T-helper 9 cell (primary cell): ENCODE results near the gene GJB6.
"Not testable (repeated sequence)": the region's sequence is repeated elsewhere in the genome, so short reads cannot be mapped to it uniquely, and the experiment has no call there.

Source experiments
- DNase-seq: peaks from one replicate; pipeline ENCODE4 v3.0.0-alpha.2; 2020
- total RNA-seq, 2 donors: gene quantifications; one replicate each; lab custom pipeline; 2026; lab: John Stamatoyannopoulos, UW

Gene GJB6
- total RNA-seq = 0.72 to 3.4 reads per million in 2 donors

DNA sequence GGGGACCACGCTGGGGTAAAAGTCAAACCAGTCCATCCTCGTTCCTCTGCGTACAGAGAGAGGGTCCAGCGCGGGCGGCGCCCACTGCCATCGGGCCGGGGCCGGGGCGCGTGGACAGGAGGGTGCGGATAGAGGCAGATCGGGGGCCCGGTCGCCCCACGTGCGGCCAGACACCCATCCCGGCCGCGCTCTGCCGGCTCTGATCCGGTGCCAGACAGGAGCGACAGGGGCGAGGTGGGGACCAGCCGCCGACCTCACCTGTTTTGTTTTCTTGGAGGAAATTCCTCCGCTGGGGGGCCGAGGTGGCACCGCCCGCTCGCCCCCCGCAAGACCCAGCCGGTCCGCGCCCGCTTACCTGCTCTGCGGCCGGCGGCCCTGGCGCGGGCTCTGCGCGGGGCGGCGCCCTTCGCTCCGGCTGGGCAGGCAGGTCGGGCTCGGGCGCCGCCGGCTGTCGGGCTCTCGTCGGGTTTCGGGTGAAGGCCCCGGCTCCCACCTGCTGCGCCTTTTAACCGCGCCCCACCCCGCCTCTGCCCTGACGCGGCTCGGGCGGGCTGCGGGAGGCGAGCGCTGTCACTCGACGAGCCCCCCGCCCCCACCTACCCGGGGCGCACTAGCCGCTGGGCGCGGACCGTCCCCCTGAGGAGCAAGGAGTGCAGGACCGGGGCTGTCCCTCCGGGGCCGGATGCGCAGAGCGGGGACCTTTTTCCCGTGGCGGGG lies at the start of gene GJB6:
TSS of gene GJB6 (minus strand) at position 481 of the 717 bp plus-strand sequence. CDS start 8,839 bp downstream, outside the sequence.
- DNase-seq = no peak

DNA sequence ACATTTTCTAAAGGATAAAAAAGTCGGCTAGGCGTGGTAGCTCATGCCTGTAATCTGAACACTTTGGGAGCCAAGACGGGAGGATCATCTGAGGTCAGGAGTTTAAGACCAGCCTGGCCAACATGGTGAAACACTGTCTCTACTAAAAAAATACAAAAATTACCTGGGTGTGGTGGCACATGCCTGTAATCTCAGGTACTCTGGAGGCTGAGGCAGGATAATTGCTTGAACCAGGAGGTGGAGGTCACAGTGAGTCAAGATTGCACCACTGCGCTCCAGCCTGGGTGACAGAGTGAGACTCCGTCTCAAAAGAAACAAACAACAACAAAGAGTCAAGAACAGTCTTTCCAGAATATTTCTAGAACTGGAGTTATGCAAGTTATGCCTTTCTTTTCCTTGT lies 44.8 kb upstream of the GJB6 start:
- not testable (repeated sequence) for DNase-seq

DNA sequence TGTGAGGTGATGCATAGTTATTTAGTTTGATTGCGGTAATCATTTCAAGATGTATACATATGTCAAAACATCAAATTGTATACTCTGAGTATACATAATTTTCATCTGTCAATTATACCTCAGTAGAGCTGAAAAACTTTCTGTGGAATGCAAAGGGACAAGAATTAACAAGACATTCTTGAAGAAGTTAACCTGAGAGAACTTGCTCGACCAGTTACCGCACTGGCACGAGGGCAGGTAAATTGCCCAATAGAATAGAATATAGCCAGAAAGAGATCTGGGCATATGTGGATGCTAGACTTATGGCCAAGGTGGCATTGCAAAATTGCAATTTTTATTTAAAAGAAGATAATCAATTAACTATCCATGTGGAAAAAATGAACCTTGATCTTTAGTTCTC lies 42.3 kb upstream of the GJB6 start:
- DNase-seq = no peak

DNA sequence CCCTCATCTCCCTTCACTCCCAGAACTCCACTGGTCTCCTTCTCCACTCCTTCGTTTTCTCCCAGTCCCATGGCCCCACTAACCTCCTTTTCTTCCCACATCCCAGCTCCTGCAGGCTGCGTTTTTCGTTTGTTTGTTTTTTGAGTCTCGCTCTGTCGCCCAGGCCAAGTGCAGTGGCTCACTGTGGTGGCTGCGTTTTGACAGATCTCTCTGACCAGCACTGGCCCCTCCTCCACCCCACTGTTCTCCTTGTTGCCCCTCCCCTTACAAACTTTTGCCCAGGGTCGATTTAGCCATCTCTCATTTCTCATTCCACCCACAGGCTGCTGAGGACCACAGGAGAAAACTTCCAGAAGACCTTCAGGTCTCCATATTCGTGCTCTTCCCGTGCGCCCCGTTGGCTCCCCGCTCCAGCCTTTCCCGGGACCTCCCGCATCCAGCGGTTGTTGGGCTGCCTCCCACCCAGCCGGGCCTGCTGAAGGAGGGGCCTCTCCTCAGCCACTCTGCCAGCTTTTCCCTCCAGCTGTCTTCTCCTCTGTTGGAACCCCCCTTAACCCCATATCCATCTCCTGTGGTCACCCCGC lies 40.6 kb upstream of the GJB6 start:
- DNase-seq = no peak

DNA sequence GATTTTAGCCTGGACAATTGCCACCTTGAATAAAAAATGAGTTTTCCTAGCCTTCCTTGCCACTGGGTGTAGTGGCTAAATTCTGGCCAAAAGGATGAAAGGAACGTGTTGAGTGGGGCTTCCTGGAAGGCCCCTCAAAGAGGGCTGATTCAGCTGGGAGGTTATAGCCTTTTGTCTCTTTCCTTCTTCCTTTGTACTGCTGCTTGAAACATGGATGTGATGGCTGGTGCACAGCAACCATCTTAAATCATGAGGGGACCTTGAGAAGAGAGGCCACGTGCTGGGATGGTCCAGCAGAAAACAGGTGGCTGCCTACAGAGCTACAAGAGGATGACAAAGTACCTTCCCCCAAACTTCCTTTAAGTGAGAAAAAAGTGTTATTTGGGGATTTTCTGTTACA lies 40.0 kb upstream of the GJB6 start:
- no peak for DNase-seq

DNA sequence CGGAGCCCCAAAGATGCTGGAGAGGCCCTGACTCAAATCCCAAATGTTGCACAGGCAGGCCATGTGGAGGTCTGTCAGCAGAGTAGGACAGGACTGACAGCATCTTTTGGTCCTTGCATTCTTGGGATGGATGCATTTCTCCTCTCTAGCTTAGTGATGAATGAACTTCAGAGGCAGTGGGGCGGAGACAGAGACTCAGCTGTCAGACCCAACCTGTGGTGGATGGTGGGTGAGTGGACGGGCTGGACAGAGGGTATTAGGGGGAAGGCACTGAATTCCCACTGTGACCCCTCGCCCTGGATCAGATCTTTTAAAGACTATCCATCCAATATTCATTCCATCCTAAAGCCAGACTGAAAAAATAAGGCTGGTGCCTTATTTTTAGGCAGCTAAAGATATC lies 39.3 kb upstream of the GJB6 start:
- no peak for DNase-seq

DNA sequence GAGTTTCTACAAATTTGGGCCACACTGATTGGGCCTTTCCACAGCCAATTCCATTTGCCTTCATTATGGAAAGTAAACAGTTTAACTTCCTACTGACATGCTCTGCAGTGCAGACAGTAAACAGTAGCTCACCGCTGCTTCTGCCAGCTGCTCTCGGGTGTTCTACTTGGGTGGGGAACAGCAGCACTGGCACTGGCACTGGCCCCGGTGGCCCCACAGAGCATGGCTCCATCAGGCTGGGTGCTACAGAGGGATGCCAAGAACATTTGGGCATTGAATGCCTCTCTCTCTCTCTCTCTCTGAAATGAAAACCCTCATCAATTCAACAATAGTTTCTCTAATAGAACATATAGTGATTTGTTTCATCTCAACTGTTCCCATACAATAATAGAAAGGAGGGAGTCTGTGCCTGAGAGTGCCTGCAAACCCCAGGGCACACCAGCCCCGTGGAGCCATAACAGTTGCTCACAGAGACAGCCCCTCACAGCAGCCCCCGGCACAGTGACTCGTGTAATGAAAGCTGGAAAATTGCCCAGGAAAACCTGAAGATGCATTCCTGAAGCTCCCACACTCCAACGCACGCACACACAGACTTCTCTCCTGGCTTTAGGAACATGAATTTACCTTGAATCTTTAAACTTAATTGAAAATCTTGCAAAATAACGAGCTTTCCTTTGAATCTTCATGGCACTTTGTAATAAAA lies 38.2 kb upstream of the GJB6 start:
- DNase-seq = no peak

DNA sequence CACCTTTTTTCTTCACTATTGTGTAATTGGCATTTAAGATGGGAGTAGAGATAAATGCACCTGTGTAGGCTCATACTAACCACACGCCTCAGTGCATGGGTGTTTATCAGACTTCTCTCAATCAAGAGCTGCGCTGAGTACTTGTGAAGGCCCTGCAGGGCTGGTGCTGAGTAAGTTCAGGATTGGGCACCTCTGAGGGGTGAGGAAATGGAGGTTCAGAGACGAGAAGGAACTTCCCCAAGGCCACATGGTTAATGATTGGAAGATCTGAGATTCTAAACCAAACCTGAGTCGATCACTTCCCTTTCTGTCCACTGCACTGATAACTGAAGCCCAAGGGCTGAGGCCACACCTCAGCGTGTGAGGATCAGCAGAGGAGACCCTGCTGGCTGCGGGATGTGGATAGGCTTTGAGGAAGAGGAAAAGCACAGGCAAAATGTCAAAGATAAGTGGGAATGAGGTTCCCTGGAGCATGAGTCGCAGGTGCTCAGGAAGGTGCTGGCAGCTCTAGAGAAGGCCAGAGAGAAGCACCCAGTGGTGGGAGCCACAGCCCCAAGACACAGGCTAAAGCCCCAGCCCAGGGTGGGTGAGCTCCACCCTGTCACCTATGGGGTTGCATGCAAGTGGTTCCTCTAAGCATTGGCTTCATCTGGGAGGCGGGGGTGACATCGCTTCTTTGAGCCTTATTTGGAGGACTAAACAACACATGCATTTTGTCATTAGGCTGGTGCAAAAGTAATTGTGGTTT lies 32.3 kb upstream of the GJB6 start:
- DNase-seq = no peak

DNA sequence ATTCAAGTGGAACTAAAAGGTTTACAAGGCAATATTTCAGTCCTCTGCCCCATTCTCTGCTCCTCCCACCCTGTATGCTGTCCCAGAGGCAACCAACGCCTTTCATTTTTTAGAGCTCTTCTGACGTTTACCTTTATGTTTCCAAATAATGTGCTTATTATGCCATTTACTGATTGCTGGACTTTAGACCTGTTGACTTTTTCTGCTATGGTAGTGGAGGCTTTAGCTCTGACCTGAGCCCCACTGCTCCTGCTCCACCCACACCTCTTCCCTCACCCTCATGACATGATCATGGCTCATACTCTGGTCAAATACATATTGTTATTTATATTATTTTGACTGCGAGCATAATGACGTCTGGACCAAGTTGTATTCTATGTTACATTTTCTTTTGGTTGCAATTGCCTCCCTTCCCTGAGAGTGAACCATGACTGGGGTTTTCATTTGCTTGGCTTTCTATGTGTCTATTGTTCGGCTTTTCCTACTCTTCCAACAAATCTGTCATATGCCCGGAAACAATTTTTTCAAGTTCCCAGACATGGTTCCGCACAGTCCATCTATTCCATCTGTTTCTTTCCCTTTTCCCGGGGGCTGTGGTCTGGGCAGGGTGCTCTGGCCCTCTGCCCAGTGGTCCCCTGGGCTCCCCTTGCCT lies 31.4 kb upstream of the GJB6 start:
- no peak for DNase-seq

DNA sequence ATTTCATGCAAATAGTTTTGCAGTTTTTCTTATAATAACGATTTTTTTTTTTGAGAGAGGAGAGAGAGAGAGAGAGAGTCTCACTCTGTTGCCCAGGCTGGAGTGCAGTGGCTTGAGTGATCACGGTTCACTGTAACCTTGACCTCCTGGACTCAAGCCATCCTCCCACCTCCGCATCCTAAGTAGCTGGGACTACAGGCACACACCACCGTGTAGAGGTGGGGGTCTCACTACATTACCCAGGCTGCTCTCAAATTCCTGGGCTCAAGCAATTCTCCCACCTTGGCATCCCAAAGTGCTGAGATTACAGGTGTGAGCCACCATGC lies 26.8 kb upstream of the GJB6 start:
- DNase-seq = no peak

DNA sequence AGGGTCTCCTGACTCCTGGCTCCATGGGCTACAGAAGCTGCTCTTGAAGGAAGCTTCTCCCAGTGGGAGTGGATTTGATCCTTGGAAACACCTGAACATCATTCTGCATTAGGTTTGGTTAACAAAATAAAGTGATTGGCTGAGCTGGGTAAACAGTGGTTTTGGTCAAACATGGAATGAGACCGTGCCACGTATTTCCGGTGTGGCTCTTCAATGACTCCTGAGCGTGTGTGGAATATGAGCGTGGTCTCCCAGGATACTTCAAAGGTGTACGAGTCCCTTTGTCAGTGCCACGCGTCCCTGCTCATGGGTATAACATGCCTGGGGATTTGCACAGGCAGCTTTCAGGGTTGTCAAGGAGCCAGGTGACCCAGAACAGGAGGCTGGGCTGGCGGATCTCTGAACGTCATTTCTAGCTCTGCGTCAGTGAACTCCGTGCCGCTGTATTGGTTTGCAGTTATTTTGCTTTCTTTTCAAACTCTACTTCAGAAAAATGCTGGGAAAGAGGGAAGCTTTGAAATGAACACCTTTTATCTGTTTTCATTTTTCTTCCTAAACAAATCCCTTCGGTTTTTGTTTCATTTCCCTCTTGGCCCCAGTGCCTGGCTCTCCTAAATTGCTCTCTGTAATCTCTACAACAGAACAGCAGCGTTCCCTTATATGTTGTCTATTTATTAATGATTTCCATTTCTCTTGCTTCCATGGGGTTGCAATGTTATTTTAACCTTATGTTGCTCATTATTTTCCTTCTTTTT lies 26.3 kb upstream of the GJB6 start:
- DNase-seq = no peak

DNA sequence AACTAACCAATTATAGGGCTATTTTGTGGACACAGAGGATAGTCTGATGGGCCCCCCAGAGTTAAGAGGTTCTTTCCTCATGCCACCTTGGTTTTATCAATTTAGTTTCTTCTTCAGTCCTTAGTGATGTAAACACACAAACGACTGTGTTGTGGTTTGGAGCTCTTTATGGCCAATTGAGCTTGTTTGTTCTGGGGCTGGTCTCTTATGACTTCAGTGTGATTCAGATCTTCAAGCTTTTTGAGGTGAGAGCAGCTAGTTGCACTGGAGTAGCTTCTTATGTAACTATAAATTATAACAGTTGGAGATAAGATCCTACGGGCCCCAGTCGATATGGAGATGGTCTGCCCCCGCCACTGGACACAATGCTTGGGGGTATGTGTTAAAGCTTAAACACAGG lies 22.0 kb upstream of the GJB6 start:
- no peak for DNase-seq

DNA sequence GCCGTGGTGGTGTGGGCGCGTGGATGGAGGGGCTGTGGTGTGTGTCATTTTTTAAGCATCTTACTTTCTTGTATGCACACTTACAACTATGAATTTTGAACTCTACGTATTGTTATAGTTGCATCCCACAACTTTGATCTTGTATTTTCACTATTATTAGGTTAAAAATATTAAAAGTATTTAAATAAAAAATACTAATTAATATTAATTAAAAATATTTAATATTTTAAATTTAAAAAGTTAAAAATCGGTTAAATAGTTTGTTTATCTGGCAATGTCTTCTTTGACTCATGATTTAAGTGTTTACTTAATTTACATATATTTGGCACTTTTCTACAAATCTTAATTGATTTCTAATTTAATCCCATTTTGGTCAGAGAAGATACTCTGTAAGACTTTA lies 17.8 kb upstream of the GJB6 start:
- no peak for DNase-seq

DNA sequence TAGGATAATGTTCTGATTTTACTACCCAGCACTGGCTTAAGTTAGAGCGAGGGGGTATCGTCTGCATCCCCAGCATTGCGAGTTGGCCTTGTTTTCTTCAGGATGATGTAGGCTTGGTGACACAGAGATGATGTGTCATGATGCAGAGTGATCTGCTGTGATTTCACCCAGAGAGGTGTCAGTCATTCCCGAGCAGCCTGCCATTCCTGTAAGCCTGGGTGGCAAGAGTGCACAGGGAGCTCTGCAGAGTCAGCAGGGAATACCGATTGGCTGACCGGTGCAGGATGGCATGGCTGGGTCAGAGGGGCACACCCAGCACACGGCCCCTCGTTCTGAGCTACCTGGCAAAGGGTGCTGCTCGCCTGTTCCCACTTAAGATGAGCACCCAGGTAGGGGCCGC lies 15.8 kb upstream of the GJB6 start:
- DNase-seq = no peak

DNA sequence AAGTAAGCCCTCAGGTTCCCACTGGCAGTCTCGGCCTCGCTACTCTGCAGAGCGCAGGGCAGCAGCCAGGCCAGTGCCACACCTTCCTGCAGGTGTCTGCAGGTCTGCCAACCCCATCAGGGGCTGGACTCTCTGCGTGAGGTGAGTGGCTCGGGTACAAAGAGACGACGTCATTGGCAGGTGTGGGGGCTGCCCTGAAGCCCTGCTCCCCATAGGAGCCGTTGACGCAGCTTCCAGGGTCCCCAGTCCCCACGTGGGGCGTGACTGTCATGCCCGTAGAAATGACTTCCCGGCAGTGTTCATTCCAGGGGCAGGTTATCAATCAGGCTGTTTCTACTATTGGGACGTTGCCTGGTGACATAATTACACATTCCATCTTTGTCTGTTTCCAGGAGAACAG lies 15.3 kb upstream of the GJB6 start:
- no peak for DNase-seq

DNA sequence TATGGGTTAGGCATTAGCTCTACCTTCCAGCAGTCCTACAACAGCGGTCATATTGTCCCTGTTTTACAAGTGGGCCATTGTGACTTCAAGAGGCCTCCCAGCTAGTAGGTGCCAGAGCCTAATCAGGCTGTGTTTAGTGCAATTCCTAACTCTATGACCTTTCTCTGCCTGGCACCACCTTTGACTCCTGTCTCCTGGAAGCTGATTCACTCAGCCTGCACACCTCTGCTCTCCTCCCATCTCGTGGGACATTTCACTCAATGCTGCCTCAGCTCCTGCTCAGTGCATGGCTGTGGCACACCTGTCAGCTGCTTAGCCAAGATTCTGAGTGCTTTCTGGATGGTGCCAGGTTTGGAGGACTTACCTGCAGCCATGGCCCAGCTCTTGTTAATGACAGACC lies 9.5 kb upstream of the GJB6 start:
- no peak for DNase-seq

DNA sequence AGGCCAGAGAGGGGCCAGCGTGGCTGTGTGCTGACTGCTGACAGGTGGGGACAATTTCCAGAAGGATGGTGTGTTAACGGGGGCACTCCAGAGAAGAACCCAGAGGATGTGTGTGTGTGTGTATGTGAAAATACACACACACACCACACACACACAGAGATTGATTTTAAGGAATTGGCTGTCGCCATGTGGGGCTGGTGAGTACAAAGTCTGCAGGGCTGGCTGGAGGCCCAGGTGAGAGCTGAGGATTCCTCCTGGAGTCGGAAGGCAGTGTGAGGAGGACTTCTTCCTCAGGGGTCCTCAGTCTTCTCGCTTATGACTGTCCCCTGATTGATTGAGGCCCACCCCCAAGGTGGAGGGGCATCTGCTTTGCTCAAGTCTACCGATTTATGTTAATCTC lies 7.6 kb upstream of the GJB6 start:
- DNase-seq = no peak

DNA sequence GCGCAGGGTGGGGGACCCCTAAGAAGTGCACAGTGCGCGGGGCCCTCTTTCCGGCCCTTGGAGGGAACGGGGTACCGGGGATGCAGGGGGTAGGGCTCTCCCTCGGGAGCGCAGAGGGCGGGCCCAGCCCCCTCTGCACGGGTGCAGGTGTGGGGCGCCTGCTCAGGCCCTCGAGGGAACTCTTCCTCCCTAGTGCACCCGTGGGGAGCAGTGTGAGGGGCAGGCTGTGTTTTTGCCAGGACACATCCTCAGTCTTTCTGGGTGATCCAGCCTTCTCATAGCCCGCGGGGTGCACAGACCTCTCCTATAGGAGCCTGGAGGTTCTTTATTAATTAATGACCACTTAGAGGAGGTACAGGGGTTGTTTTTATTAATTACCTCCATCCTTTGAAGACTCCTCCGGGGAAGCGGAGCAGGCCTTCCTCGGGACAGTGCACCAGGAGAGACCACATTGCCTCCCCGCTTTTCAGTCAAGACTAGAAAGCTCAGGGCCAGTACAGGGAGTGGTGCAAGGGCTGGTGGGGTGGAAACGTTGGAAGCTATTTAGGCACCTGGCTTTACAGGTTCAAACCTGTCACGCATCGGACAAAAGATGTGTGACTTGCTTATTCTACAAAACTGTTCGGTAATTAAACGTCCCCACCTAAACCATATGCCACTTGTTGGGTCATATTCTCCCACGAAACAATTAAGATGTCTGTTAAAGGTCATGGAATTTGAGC lies 598 bp upstream of the GJB6 start:
- no peak for DNase-seq

DNA sequence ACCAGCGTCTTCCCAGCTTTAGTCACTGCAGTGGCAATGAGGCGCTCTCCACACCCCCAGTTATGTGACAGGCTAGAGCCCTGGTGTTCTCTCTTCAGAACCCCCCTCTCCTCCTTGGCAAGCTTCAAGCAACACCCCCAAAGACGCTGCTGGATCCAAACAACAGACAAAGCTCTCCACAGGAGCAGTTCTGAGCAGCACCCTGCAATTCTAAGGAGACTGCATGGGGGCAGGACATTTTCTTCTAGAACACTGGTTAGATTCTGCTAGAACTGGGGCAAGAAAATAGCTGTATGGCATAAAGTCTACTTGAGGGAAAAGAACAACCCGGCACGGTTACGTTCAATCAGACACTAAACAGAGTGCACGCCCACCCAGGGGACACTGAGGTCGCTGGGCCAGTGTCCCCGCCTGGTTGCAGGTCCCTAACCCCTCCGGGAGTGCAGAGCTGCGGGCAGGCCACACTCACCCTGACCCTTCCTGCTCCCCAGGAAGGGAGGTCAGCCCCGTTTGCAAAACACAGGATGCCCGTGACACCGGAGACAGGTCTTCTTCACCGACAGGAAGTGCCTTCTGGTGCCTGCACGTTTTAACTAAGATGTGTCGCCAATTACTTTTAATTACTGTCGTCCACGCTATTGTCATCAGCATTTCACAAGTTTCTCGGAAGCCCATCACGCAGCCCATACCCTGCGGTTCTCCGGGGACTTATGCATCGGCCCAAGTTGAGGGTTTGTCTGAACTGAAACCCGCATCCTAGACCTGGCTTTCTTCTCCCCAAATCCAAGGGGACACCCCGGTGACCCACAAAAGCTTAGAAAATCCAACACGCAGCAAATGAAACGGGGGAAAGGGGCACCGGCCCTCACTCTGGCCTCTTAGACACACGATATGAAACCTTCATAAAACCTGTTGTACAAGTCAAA lies 943 bp downstream of the GJB6 start:
- no peak for DNase-seq

DNA sequence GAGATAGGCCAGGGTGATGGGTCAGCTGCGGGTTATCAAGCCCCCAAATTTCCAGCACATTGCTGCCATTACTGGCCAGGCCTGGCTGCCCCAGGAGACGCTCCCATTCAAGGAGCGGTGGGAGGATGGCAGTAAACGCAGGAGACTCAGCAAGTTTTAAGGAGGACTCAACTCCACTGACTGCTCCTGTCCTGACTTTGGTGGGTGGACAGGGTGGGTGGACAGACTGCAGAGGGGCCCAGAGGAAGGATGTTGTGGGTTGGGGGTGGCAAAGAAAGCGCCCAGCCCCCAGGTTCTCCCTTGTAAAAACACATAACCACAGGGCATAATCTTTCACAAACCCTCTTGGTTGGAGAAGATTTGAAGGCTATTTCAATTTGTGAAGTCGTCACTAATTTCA lies 4.4 kb downstream of the GJB6 start:
- DNase-seq = no peak

DNA sequence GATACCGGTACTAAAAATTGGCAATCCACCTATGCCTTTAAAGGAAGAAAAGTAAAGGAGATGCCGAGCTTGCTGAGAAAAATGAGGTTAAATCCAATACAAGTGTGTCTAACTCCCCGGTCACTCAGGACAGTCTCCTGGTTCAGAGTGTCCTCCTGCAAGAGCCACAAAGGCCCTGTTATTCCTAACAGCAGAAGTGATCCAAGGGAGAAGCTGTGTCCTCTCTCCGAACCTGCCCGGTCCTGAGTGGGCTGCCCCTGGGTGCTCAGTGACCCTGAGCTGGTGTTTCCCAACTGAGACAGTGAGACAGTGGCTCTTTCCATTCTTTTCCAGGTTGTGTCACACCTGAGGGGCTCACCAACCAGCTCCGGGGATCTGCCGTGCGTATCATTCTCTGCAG lies 4.8 kb downstream of the GJB6 start:
- DNase-seq = no peak
